GM23248 (cell line): ENCODE measurements around the gene EPHA2. TPM values are rescaled to one million over a fixed set of nuclear protein-coding genes. Genes with fewer than 3 reads are reported as not detected.
"Not testable (repeated sequence)": the region's sequence is repeated elsewhere in the genome, so short reads cannot be mapped to it uniquely, and the experiment has no call there.

ENCODE experiments used
- DNase-seq: peaks from one replicate; pipeline ENCODE4 v3.0.0-alpha.2; 2015
- H2AFZ ChIP-seq: fragments of 200-600 bp; sonication (generic); 2 replicates; pipeline ENCODE4 v1.6.1; 2016; ENCODE audit warnings: antibody characterized with exemption
- H3F3A ChIP-seq: fragments of 200-600 bp; sonication (generic); 2 replicates; pipeline ENCODE4 v1.6.1; 2016; ENCODE audit warnings: mild to moderate bottlenecking, antibody characterized with exemption, mixed run types; ENCODE audit not compliant: insufficient read depth
- H3K27ac ChIP-seq: fragments of 200-600 bp; sonication (generic); 2 replicates; pipeline ENCODE4 v1.5.1; 2016; ENCODE audit warnings: mild to moderate bottlenecking
- H3K27me3 ChIP-seq: fragments of 200-600 bp; sonication (generic); replicated peaks from 2 replicates; pipeline ENCODE4 v1.6.1; 2016; ENCODE audit warnings: mild to moderate bottlenecking; ENCODE audit not compliant: insufficient read depth
- H3K36me3 ChIP-seq: fragments of 200-600 bp; sonication (generic); 2 replicates; pipeline ENCODE4 v1.6.1; 2016; ENCODE audit warnings: low read depth, mild to moderate bottlenecking
- H3K4me1 ChIP-seq: fragments of 200-600 bp; sonication (generic); 2 replicates; pipeline ENCODE4 v1.6.1; 2016; ENCODE audit warnings: mild to moderate bottlenecking; ENCODE audit not compliant: insufficient read depth
- H3K4me2 ChIP-seq: fragments of 200-600 bp; sonication (generic); one replicate; pipeline ENCODE4 v1.6.1; 2016; ENCODE audit warnings: mild to moderate bottlenecking; ENCODE audit not compliant: unreplicated experiment
- H3K4me3 ChIP-seq: fragments of 200-600 bp; sonication (generic); 2 replicates; pipeline ENCODE4 v1.5.1; 2016; ENCODE audit warnings: mild to moderate bottlenecking
- H3K79me2 ChIP-seq: fragments of 200-600 bp; sonication (generic); 2 replicates; pipeline ENCODE4 v1.6.1; 2016; ENCODE audit warnings: mild to moderate bottlenecking; ENCODE audit not compliant: insufficient read depth
- H3K9ac ChIP-seq: fragments of 200-600 bp; sonication (generic); 2 replicates; pipeline ENCODE4 v1.6.1; 2016; ENCODE audit warnings: mild to moderate bottlenecking
- H3K9me2 ChIP-seq: fragments of 200-600 bp; sonication (generic); 2 replicates; pipeline ENCODE4 v1.6.1; 2016; ENCODE audit warnings: mixed run types, mild to moderate bottlenecking, moderate library complexity; ENCODE audit not compliant: insufficient read depth
- H3K9me3 ChIP-seq: fragments of 200-600 bp; sonication (generic); one replicate; pipeline ENCODE4 v1.6.1; 2017; ENCODE audit warnings: low read depth
- H4K20me1 ChIP-seq: fragments of 200-600 bp; sonication (generic); 2 replicates; pipeline ENCODE4 v1.6.0; 2016; ENCODE audit not compliant: insufficient read depth
- EZH2 ChIP-seq: fragments of 200-600 bp; sonication (generic); IDR thresholded peaks from 2 replicates; pipeline ENCODE4 v1.6.1; 2018; ENCODE audit warnings: antibody characterized with exemption, mild to moderate bottlenecking; ENCODE audit not compliant: insufficient read depth, poor library complexity, severe bottlenecking
- EZH2phosphoT487 ChIP-seq: fragments of 200-600 bp; sonication (generic); IDR thresholded peaks from 2 replicates; pipeline ENCODE4 v1.6.1; 2018; ENCODE audit warnings: antibody characterized with exemption, moderate library complexity, mild to moderate bottlenecking, low read depth; ENCODE audit not compliant: insufficient read depth
- WGBS, 2 experiments: methylation state at CpG; one replicate each; pipeline ENCODE4 v1.1.6; 2015 to 2017; ENCODE audit warnings: low lambda C conversion rate in 2 of 2, low coverage in 1 of 2; ENCODE audit errors: missing lambda C conversion rate in 2 of 2; 5-methylcytosine and 5-hydroxymethylcytosine counted together
- in situ Hi-C: fragments of 300-500 bp; cut with MboI; formaldehyde crosslinking; loops from 2 replicates; pipeline ENCODE4 v1.15.0; 2020
- polyA plus RNA-seq: library from polyadenylated mRNA; unstranded; fragments of >200 nt; fragmentation: Nextera tagmentation; extraction: Ambion mirVana; gene quantifications from 2 replicates; pipeline ENCODE4 v1.2.1, GENCODE V29; 2016
- total RNA-seq: library from RNA; depleted of rRNA; stranded (reverse); fragments of >200 nt; shearing (Covaris generic); gene quantifications from 2 replicates; pipeline ENCODE4 v1.2.3, GENCODE V29; 2014

Gene EPHA2
- total and polyA plus RNA-seq, 2 experiments from 2014 or later: 8.8 to 21.7 TPM

- in situ Hi-C loops: no loop called here
- H3K4me1 ChIP-seq: peaks cover 35% of the 10 kb centered on the region
- peaks cover 5% of the 10 kb centered on the region for H3F3A ChIP-seq
- H2AFZ ChIP-seq: no peak overlapping the region
- H3K4me2 ChIP-seq: no peak overlapping the region
- no peaks in the 10 kb centered on the region for H4K20me1 ChIP-seq
- H3K9me2 ChIP-seq: no peaks in the 10 kb centered on the region
- TF ChIP-seq EZH2phosphoT487 (no peak), EZH2 (no peak)
- 93 to 96% methylated on average over 19 of the region's 19 CpGs for WGBS, 2 experiments
- H3K9me3 ChIP-seq: no peaks in the 10 kb centered on the region
- H3K27me3 ChIP-seq: no peaks in the 10 kb centered on the region; the same call in 1 of the 2 replicates
- no peaks in the 10 kb centered on the region for H3K79me2 ChIP-seq
- no peak overlapping the region for H3K9ac ChIP-seq
- DNase-seq: no peak
- no peak overlapping the region for H3K27ac ChIP-seq
- no peaks in the 10 kb centered on the region for H3K36me3 ChIP-seq
- H3K4me3 ChIP-seq: no peak overlapping the region
Observed at GRCh38 chr1:16171314-16172151, 15.7 kb upstream of the EPHA2 start.

DNA sequence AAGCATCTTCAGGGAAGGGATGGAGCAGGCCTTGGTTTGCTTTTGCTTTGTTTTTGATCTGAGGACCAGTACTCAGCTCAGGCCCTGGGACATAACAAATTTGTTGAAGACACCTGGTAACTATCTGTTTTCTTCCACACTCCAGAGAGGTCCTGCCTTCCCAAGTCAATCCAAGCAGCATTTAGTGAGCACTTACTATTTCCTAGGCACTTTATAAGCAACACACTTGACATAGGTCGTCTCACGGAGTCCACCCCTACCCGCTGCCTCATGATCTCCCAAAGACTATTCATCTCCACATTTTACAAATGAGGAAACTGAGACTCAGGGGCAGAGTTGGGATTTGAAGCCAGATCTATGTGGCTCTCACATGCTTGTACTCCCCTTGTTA lies 14.4 kb upstream of the EPHA2 start:
- no peak overlapping the region for H3K4me2 ChIP-seq
- peaks cover 25% of the 10 kb centered on the region for H3K4me1 ChIP-seq
- no peak overlapping the region for H3K9ac ChIP-seq
- no peak for DNase-seq
- H2AFZ ChIP-seq: no peak overlapping the region
- no peaks in the 10 kb centered on the region for H3K9me3 ChIP-seq
- H4K20me1 ChIP-seq: no peaks in the 10 kb centered on the region
- 89 to 94% methylated on average over 3 of the region's 3 CpGs for WGBS, 2 experiments
- H3K9me2 ChIP-seq: no peaks in the 10 kb centered on the region
- TF ChIP-seq EZH2: no peak
- no peak for TF ChIP-seq EZH2phosphoT487
- H3K27me3 ChIP-seq: no peaks in the 10 kb centered on the region; the same call in 1 of the 2 replicates
- no peaks in the 10 kb centered on the region for H3K36me3 ChIP-seq
- H3K79me2 ChIP-seq: no peaks in the 10 kb centered on the region
- H3K27ac ChIP-seq: no peak overlapping the region
- H3K4me3 ChIP-seq: no peak overlapping the region
- no peaks in the 10 kb centered on the region for H3F3A ChIP-seq
- in situ Hi-C loops: no loop called here

- Histone ChIP-seq H4K20me1 (no peaks in the 10 kb centered on the region), H3K27me3 (no peaks in the 10 kb centered on the region; the same call in 1 of the 2 replicates), H3K27ac (no peak overlapping the region), H3F3A (peaks cover 8% of the 10 kb centered on the region; the same call in 1 of the 2 replicates), H3K4me1 (peaks cover 16% of the 10 kb centered on the region), H3K79me2 (no peaks in the 10 kb centered on the region), H3K4me3 (no peak overlapping the region), H2AFZ (no peak overlapping the region), H3K36me3 (no peaks in the 10 kb centered on the region), H3K9ac (no peak overlapping the region), H3K9me3 (no peaks in the 10 kb centered on the region), H3K9me2 (no peaks in the 10 kb centered on the region), H3K4me2 (no peak overlapping the region)
- no peak for DNase-seq
- WGBS, 2 experiments: 82 to 84% methylated on average over 13 of the region's 13 CpGs
- in situ Hi-C loops: no loop called here
- TF ChIP-seq EZH2phosphoT487 (no peak), EZH2 (no peak)
Observed at GRCh38 chr1:16168622-16169360, 12.9 kb upstream of the EPHA2 start.

- in situ Hi-C loops, H3K9ac ChIP-seq, H3K4me1 ChIP-seq, H3K4me3 ChIP-seq, H2AFZ ChIP-seq, H3K27ac ChIP-seq, H3K27me3 ChIP-seq, H4K20me1 ChIP-seq, DNase-seq, H3K9me2 ChIP-seq, H3K79me2 ChIP-seq, H3F3A ChIP-seq, H3K36me3 ChIP-seq, H3K9me3 ChIP-seq: not testable (repeated sequence)
- peak overlapping the region; percentile 38 for H3K4me2 ChIP-seq
- 75 to 78% methylated on average over 10 of the region's 10 CpGs for WGBS, 2 experiments
Observed at GRCh38 chr1:16168144-16168495, 12.3 kb upstream of the EPHA2 start.
